ENCODE measurements around the gene IL1R2. TPM values are rescaled to one million over a fixed set of nuclear protein-coding genes. Genes with fewer than 3 reads are reported as not detected.

The IL1R2 gene
- total and polyA plus RNA-seq, 2 of the 13 experiments (the other 11 are each of a cell fraction or from before 2014, with no cell fraction given) = 3.6 to 7.3 TPM

GRCh38 chr2:102033750-102034682 lies 42.3 kb downstream of the IL1R2 start (continued):
- TF ChIP-seq ZNF280D (CRISPR knock-in tag; IDR thresholded peaks at IDR 0.05) = peak; percentile 54; the same call in 1 of the 2 replicates
- TF ChIP-seq, protein P1, sequence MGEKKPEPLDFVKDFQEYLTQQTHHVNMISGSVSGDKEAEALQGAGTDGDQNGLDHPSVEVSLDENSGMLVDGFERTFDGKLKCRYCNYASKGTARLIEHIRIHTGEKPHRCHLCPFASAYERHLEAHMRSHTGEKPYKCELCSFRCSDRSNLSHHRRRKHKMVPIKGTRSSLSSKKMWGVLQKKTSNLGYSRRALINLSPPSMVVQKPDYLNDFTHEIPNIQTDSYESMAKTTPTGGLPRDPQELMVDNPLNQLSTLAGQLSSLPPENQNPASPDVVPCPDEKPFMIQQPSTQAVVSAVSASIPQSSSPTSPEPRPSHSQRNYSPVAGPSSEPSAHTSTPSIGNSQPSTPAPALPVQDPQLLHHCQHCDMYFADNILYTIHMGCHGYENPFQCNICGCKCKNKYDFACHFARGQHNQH (CRISPR knock-in tag; IDR thresholded peaks at IDR 0.05) = peak; percentile 84; the same call in 1 of the 2 replicates
- peak; percentile 81 for TF ChIP-seq HOMEZ (CRISPR knock-in tag; IDR thresholded peaks at IDR 0.05; ENCODE audit: low read depth)
- TF ChIP-seq ZNF660 (CRISPR knock-in tag; IDR thresholded peaks at IDR 0.05; ENCODE audit: borderline replicate concordance, low read depth) = no peak
- TF ChIP-seq PHF8 (CRISPR knock-in tag; IDR thresholded peaks at IDR 0.05) = peak; percentile 40; the same call in 1 of the 2 replicates
- TF ChIP-seq XBP1 (CRISPR knock-in tag; IDR thresholded peaks at IDR 0.05) = no peak
- TF ChIP-seq TGIF2 (CRISPR knock-in tag; IDR thresholded peaks at IDR 0.05) = peak; percentile 92
- TF ChIP-seq FOXP1 (IDR thresholded peaks at IDR 0.05) = no peak
- TF ChIP-seq FOXP1 (CRISPR knock-in tag; IDR thresholded peaks at IDR 0.05) = peak; percentile 28; the same call in 1 of the 2 replicates
- peak; percentile 62; the same call in 1 of the 2 replicates for TF ChIP-seq ZKSCAN8 (CRISPR knock-in tag; IDR thresholded peaks at IDR 0.05; ENCODE audit: borderline replicate concordance)
- no peak for TF ChIP-seq HOXA9 (CRISPR knock-in tag; IDR thresholded peaks at IDR 0.05; ENCODE audit: borderline replicate concordance)
- TF ChIP-seq FOXO1 (CRISPR knock-in tag; IDR thresholded peaks at IDR 0.05) = peak; percentile 82
- TF ChIP-seq, protein P2, sequence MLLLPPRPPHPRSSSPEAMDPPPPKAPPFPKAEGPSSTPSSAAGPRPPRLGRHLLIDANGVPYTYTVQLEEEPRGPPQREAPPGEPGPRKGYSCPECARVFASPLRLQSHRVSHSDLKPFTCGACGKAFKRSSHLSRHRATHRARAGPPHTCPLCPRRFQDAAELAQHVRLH (CRISPR knock-in tag; IDR thresholded peaks at IDR 0.05; ENCODE audit: borderline replicate concordance, low read depth) = peak; percentile 63; the same call in 1 of the 2 replicates
- TF ChIP-seq KDM1A (CRISPR knock-in tag; IDR thresholded peaks at IDR 0.05) = no peak
- TF ChIP-seq ZNF761 (CRISPR knock-in tag; conservative IDR thresholded peaks at IDR 0.05) = no peak
- TF ChIP-seq, protein P3, sequence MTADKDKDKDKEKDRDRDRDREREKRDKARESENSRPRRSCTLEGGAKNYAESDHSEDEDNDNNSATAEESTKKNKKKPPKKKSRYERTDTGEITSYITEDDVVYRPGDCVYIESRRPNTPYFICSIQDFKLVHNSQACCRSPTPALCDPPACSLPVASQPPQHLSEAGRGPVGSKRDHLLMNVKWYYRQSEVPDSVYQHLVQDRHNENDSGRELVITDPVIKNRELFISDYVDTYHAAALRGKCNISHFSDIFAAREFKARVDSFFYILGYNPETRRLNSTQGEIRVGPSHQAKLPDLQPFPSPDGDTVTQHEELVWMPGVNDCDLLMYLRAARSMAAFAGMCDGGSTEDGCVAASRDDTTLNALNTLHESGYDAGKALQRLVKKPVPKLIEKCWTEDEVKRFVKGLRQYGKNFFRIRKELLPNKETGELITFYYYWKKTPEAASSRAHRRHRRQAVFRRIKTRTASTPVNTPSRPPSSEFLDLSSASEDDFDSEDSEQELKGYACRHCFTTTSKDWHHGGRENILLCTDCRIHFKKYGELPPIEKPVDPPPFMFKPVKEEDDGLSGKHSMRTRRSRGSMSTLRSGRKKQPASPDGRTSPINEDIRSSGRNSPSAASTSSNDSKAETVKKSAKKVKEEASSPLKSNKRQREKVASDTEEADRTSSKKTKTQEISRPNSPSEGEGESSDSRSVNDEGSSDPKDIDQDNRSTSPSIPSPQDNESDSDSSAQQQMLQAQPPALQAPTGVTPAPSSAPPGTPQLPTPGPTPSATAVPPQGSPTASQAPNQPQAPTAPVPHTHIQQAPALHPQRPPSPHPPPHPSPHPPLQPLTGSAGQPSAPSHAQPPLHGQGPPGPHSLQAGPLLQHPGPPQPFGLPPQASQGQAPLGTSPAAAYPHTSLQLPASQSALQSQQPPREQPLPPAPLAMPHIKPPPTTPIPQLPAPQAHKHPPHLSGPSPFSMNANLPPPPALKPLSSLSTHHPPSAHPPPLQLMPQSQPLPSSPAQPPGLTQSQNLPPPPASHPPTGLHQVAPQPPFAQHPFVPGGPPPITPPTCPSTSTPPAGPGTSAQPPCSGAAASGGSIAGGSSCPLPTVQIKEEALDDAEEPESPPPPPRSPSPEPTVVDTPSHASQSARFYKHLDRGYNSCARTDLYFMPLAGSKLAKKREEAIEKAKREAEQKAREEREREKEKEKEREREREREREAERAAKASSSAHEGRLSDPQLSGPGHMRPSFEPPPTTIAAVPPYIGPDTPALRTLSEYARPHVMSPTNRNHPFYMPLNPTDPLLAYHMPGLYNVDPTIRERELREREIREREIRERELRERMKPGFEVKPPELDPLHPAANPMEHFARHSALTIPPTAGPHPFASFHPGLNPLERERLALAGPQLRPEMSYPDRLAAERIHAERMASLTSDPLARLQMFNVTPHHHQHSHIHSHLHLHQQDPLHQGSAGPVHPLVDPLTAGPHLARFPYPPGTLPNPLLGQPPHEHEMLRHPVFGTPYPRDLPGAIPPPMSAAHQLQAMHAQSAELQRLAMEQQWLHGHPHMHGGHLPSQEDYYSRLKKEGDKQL (CRISPR knock-in tag; IDR thresholded peaks at IDR 0.05; ENCODE audit: low read depth) = peak; percentile 44; the same call in 1 of the 2 replicates
